ENCODE data around the gene PSMD1.

DNA sequence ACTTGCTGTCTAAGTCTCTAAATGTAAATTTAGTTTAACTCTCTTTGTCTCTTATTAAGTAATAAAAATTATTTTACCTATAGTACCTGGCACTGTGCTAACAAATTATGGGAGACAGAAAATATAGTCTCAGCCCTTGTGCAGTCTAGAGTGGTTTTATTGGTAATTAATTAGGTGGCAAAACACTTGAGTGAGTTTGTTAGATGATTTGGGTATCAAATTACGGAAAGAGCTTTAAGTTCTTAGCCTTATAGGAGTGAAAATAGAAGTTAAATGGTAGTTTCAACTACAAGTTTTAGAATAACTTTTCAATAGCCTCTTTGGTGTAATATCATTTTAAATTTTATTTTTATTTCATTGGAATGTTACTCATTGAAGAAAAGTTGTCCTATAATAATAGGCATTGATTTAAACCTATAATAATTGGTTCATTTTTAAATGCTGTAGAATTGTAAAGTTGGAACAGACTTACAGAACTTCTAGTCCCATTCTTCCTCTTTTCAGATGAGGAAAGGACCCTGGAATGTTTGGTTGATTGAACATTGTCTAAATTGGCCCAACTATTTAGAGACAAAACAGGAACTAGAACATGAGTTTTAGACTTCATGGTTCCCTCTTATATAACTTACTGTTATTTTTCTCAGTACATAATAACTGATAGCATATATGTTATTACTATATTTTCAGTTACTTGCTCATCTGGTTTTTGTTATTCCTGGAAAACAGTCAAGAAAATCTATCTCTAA, 78.4 kb downstream of the PSMD1 start:
- TF ChIP-seq POLR2AphosphoS5 (IDR thresholded peaks at IDR 0.05): no peak
- TF ChIP-seq, protein P1, sequence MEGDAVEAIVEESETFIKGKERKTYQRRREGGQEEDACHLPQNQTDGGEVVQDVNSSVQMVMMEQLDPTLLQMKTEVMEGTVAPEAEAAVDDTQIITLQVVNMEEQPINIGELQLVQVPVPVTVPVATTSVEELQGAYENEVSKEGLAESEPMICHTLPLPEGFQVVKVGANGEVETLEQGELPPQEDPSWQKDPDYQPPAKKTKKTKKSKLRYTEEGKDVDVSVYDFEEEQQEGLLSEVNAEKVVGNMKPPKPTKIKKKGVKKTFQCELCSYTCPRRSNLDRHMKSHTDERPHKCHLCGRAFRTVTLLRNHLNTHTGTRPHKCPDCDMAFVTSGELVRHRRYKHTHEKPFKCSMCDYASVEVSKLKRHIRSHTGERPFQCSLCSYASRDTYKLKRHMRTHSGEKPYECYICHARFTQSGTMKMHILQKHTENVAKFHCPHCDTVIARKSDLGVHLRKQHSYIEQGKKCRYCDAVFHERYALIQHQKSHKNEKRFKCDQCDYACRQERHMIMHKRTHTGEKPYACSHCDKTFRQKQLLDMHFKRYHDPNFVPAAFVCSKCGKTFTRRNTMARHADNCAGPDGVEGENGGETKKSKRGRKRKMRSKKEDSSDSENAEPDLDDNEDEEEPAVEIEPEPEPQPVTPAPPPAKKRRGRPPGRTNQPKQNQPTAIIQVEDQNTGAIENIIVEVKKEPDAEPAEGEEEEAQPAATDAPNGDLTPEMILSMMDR (IDR thresholded peaks at IDR 0.05): no peak
- TF ChIP-seq EP300 (IDR thresholded peaks at IDR 0.05): no peak
- no peak for TF ChIP-seq POLR2A (IDR thresholded peaks at IDR 0.05; ENCODE audit: low read depth)

Measured in esophagus muscularis mucosa (tissue), 4 donors.